GM19438 (cell line): ENCODE results near the gene COL27A1.

Experiments used
- ATAC-seq: cut with Tn5 transposase; IDR thresholded peaks from one replicate; pipeline ENCODE4 v1.9.1; 2021; ENCODE audit warnings: low read depth; ENCODE audit not compliant: unreplicated experiment

Gene COL27A1

DNA sequence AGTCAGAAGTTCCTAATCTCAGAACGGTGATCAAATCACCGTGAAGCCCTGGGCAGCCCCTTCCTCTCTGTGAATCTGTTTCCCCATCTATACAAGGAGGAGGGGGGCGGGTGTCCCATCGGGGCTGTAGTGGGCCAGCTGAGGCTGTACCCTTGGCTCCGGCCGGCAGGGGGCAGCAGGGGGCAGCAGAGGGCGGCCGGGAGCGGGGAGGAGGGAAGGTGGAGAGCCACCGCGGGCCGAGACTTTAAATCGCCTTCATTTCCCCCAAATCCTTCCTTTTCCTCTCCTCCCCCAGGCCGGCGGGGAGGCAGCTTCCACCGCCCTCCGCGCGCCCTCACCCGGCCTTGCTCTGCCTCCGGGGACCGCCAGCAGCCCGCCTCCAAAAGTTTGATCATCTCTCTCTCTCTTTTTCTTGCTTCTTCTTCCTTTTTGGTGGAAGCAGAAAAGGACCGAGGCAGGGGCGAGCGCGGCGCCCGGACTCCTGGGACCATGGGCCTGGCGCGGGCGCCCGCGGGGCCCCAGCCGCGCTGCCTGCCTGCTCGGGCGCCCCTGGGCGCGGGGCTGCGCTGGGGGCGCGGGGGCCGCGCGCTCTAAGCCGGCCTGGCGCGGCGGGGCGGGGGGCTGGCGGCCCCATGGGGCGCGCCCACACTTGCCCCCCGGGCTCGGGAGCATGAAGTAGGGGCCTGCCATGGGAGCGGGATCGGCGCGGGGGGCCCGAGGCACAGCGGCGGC, at the start of gene COL27A1:
Gene COL27A1 (plus strand): TSS at position 275 of the 732 bp plus-strand sequence. CDS start 414 bp downstream, at position 689.
- peak; percentile 87 for ATAC-seq

DNA sequence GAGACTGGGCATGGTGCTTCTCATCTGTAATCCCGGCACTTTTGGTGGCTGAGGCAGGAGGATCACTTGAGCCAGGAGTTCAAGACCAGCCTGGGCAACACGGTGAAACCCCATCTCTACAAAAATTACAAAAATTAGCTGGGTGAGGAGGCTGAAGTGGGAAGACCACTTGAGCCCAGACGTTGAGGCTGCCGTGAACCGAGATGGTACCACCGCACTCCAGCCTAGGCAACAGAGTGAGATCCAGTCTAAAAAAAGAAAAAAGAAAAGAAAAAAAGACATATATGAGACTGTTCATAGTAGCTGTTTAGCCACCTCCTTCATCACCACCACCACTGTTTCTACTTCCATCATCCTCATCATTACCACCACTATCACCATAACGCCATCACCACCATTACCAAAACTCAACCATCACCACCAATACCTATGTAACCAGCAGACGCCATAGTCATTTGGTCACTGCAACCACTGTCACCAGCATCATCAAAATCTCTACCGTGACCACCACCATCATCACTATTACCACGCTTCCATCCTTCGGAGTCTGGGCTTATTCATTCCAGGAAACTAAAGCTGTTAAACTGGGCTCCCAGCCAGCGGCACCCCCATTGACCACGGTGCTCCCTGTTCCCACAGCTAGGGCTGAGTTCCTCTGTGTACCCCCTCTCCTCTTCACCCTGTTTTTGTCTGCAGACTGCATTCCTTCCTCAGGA, 47.9 kb upstream of the COL27A1 start:
- no peak for ATAC-seq

DNA sequence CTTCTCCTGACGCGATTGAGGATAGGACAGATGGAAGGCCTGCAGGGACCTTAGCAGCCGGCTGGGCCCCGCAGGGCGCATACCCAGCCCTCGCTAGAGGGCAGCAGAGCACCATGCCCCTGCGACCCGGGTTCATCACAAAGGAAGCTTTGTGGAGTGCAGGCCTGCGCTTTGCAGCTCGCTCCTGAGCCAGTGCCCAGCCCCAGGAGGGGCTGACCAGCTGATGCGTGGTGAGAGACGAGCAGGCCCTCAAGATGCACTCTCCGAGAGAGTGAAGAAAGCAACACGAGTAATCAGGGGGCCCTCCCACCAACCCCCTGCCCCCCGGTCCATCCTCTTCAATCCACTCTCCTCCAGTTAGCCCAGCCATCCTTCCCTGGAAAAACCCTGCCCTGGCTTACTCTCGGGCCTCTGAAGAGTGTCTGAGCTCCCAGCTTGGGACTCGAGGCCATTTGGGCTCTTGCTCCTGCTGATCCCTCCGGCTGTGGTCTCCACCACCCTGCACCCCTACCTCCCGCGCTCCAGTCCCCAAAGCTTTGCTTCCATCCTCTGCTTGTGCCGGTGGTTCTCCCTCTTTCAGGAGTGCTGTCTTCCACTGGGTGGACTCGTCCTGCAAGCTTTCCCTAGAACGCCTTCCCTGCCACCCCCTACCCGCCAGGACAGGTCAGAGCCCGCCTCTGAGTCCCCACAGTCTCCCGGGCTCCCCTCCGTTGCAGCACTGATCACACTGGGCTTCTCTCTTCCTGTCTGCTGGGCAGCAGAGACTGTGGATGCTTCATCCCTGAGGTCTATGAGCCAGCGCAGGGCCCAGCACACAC, 47.1 kb upstream of the COL27A1 start:
- ATAC-seq: no peak

DNA sequence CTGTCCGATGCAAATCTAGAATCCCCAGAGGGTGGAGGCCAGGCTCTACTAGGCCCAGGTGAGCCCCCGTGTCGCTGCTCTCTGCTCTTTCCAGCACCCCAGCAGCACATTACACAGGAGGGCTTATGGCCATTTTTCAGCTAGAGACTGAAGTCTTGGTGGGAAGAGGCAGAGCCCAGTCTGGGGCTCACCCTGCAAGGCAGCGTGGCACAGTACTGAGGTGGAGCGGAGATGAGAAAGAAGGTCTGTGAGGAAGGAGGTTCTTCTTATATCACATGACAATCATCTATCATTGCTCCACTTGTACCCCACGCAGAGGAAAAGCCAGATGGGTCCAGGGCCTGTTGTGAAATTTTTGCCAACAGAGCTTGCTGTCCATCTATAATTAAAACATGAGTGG, 46.2 kb upstream of the COL27A1 start:
- no peak for ATAC-seq

DNA sequence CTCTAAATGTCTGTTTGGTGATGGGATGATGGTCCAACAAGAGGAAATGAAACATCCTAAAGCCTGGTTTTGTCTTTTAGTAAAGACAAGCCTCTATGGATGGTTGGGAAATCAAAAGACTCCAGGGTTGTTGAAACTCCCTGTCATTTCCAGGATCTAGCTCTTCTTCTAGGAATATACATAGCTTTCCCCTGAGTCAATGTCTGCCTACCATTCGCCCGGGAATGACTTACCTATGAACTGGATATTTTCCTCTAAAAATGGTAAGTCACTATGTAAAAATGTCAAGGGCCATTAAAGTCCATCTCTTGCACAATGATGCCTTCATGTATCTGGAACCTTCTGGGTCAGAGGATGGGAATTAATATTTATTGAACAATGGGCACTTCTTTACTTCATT, 45.2 kb upstream of the COL27A1 start:
- no peak for ATAC-seq

DNA sequence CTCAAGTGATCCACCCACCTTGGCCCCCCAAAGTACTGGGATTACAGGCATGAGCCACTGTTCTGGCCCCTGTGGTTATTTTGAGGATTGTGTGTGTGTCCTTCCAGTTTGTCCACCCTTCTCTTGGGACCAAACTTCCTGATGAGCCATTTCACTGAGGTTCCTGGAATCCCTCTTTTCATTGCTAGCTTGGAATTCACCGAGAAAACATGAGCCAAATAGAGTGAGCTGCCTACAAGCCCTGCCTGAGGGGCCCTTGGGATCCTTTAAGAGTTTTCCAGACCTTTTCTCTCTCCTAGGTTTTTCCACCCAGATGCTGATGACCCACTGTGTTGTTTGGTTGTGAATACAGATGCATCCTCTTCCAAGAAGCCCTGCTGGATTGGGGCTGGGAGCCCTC, 43.0 kb upstream of the COL27A1 start:
- no peak for ATAC-seq

DNA sequence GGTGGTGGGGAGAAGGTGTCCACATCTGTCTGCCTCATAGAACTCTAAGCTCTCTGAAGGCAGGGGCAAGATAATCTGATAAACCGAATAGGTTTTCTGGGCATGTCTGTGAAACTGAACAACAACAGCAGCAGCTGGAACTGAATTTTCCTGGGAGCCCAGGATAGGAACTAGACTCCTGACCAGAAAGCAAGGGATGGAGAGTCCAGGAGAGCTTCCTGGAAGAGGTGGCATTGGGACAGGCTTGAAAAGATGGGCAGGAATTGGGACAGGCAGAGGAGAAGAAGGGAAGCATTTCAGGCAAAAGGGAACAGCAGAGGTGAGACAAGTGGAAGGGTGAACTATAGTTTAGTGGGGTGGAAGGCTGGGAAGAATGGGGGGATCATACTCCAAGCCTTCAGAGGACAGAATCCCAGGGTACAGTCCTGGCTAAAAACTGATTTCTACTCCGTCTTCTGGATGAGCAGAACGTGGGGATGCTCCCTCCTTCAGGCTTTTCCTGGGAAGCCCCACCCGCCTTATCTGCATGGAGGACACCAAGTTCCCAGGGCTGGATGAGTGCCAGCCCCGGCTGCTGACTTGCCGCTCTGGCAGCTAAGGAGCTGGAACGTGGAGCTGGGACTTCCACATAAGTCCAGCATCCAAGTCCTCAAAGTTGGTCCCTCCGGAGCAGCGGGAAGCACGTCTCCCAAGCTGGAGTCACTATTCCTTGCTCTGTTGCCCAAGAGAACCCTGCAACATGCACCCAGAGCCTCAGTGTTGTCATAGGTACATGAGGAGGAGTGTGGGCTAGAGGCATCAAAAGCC, 42.4 kb upstream of the COL27A1 start:
- no peak for ATAC-seq

DNA sequence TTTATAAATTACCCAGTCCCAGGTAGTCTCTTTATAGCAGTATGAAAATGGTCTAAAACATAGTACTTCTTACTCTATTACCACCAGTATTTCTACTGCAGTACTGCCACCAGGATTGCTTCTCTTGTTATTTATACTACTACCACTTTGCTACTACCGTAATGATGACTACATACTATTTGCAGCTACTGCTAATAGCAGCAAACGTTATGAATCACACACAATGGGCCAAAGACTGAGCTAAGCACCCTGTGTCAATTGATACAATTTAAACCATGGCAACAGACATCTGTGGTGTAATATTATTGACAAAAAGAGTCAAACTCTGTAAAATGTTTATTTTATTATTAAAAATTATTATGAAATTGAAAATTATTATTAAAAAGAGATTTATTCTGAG, 41.0 kb upstream of the COL27A1 start:
- no peak for ATAC-seq

DNA sequence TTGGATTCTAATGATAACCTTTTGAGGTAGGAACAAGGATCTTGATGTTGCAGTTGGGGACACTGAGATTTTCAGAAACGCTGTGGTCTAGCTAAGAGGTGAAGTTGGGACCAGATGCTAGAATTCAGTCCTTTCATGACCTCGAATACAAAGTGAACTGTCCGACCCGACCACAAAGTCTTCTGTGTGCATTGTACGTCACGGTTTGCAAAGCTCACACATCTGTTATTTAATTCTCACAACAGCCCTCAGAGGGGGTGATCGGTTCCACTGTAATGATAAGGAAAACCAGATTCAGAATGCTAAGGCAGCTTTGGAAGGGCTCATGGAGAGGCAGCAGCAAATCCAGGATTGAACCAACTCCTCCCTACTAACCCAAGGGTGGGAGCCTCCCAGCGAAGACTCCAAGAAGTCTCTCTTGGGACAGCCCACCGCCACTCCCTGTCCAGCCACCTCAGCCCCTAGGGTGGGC, 39.6 kb upstream of the COL27A1 start:
- ATAC-seq: no peak

DNA sequence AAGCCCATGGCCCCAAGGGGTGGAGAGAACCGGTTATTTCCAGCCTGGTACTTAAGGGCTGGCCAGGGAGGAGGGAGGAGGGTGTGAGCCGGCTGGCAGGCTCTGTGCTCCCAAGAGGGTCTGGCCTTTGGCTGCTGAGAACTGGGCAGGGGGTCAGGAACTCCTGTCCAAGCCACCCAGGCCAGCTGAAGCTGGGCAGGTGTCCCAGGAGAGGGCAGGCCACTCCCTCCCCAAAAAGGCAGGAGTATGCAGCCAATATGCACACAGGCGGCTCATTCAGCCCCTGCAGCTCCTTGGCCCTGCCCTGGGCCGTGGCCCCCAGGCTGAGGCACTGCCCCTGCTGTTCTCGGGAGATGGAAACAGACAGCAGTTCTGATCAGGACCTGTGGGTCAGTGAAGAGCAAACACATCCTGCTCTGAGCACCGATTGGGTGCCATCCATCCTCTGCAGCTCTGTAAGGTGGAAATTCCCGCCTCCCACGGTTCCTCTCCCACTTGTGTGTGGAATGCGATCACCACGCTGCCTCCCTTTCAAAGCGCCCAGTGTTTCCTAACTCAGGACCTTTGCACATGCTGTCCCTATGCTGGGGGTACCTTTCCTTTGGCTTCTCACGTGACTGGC, 39.1 kb upstream of the COL27A1 start:
- no peak for ATAC-seq

DNA sequence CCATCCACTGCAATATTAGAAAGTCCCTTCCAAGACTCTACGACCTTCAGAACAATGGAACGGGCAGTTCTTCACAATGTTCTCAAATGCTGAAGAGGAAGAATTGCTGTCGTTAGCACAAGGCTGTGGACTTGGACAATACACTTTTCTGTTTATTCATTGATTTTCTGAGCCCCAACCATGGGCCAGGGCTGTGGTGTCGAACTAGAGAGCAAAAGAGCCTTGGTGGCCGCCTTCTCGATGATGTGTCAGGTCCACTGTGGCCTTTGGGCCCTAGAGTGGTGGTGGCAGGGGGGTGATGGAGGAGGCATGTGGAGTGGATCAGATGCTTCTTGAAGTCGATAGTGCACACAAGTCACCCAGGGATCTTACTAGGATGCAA, 37.7 kb upstream of the COL27A1 start:
- ATAC-seq: no peak

DNA sequence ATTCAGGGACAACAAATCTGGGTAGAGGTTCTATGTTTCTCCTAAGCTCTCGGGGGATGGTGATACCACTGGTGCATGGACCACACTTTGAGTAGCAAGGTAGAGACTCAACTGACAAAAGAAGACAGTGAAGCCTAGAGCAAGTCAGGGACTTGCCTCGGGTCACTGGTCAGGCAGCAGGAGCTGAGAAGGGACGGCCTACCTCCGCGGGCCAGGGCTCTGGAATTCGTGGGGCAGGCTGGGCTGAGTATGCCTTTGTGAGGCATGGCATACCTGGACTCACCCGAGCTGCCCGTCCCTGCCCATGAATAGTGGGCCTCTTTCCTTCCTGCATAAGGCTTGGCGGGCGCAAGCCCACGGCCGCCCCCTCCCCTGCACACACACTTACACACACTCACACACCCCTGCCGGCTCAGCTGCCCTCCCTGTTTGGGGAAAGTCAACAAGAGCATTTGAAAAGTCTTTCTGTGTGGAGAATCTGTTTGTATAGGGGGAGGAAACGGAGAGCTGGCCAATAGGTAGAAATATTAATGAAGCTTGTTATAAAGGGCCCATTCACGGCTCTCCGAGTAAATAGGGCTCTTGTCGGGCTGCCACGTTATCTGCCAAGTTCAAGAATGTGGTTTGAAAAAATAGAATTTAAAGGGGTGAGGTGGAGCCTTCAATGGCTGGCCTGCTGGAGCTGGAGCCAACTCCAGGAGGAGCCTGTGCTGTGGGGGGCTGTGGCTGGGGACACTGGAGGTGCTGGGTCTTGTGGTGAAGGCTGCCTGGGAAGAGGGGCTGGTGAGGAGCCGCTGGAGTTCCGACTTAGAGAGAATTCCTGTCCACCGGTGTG, 37.1 kb upstream of the COL27A1 start:
- no peak for ATAC-seq

DNA sequence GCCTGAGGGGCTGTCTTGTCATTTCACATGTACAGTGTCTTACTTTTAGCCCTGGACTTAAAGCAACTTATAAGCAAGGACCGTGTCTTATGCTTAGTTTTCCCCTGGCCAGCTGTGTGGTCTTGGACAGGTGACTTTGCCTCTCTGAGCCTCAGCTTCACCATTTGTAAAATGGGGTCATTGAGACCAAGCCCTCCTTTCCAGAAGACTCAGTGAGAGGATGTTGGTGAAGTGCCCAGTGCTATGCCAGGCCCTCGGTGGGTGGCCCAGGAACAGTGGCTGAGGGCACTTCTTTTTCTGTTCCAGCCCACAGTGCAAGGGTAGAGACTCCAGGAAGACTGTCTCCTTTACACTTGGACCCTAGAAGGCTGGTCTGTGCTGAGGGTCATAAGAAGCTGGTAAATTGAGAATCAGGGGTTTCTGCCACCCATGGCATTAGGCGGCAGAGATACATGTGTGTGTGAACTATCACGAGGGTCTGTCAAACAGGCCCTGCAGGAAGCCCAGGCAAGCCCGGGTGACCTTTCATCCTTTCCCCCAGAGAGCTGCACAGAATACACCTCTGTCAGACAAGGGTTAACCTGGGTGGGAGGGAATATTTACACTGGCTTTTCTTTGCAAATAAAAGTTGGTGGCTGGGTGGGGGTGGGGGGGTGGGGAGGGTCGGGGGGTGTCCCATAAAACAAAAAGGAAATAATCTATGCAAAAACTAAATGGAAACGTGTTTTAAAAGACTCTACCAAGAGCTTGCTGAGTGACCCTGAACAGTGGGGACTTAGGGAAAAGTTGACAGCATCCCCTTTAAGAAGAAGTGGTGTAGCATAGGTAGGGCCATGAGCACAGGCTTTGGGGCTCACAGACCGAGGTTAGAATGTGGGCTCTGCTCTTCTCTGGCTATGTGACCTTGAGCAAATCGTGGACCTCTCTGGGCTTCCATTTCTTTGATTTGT, 35.8 kb upstream of the COL27A1 start:
- ATAC-seq: no peak

DNA sequence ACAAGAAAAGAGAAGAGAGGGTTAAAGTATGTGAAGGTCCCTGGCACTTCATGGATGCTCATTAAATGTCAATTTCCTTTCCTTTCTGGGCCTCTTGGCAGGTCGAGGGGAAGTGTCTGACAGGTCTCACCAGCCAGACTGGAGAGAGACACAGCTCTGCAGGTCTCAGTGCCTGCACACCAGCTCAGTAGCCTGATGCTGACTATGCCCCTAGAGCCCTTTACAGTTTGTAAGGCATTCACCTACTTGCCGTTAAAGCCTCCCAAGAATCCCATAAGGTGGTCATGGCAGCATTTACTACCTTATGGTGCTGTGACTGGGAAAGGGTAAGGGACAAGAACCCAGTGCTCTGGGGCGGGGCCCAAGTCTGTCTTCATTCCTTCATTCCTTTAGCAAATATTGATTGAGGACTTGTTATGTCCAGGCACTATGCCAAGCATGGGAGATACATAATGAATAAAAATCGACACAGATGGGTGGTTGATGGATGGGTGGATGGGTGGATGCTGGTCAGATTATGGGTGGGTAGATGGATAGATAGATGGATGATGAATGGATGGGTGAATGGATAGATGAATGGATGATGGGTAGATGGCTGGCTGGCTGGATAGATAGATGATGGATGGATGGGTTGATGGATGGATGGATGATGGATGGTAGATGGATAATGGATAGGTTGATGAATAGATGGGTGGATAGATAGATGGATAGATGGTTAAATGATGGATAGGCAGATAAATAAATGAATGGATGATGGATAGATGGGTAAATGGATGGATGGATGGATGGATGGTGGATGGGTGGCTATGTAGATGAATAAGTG, 34.9 kb upstream of the COL27A1 start:
- no peak for ATAC-seq

DNA sequence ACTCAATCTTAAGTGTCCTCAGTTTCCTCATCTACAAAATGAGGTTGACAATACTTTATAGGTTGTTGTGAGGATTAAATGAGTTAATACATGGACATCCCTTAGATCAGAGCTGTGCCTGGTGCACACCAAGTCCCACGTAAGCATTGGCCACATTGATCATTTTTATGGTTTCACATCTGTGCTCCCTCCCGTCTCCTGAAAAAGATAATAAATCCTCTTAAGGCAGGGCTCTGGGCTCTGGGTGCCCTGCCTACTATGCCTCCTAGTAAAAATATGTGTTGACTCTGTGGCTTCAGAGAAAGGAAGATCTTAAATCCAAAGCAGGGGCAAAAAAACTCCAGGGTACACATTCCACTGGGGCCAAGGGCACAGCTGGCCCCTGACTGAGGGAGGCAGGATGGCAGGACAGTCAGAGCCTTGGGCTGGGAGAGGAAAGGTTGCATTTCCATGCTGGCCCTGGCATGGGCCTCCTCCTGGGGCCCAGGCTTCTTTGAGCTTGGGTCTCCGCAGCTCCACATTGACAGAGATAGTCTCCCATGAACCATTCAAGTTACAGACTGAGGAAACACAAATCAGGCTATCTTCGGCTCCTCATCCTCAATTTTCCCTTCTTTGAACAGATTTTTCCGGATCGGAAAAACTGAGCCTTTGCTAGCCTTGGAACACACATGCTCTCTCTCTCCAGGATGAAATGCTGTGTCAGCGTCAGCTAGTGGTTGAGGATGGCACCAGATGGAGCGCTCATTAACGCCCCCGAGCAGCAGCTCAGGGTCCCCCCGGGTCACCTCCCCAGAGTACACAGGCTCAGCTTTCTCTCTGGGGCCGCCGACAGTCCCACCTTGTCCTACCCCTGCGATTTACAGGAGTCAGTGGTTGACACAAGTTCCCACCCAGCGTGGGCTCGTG, 33.9 kb upstream of the COL27A1 start:
- no peak for ATAC-seq
